Measurements from ENCODE around the gene DDX20.

Gene DDX20

DNA sequence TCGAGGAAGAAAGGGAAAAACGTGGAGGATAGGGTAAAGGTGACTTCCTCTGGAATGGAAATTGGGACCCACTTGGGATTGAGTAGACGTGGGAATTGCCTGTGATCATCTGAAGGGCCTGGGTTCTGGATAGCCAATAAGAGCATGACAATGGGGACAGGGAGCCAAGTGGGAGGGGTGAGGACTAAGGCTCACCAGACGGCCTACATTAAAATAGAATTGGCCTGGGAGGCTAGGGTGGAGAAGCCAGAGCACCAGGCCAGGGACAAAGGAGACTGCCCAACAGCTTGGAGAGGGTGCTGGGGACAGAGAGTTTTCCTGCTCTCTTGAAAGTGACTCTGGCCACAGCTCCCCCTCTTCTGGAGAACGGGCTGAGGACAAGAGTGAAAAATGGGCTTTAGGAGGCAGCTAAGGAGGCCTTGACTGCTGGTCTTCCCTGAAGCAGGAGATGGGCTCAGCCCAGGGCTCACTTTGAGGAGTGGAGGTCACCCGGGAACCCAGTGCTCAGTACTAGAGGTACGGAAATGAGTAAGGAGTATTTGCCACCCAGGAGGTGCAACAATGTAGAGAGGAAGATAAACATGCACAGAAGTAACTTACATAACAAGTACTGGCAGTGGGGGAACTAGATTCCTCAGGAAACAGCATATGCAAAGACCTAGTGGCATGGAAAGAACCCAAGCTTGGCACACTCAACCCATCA, 35.3 kb upstream of the DDX20 start:
- Histone ChIP-seq H4K8ac (ENCODE audit: low read depth, low read length) (no peak overlapping the region), H3K27ac (replicated peaks; ENCODE audit: low read length) (no peak overlapping the region), H3K4me2 (ENCODE audit: insufficient read depth, low read length, poor library complexity, severe bottlenecking) (no peak overlapping the region), H2BK15ac (ENCODE audit: low read length) (no peak overlapping the region), H3K4me1 (ENCODE audit: control insufficient read depth in 2 of 2, insufficient read depth in 1 of 2, low read depth in 1 of 2, low read length in 2 of 2) (peaks cover 5 to 10% of the 10 kb centered on the region in 2 donors), H4K91ac (ENCODE audit: low read depth, low read length, poor library complexity) (no peak overlapping the region), H3K18ac (ENCODE audit: low read length) (peak overlapping the region; percentile 9), H2AFZ (ENCODE audit: low read length) (no peak overlapping the region), H3K4me3 (ENCODE audit: low read length in 2 of 2) (no peak overlapping the region), H2AK5ac (ENCODE audit: low read depth, low read length) (no peak overlapping the region), H3K23ac (ENCODE audit: low read depth, low read length, poor library complexity) (no peak overlapping the region), H3K9me3 (replicated peaks in 1 of 2; ENCODE audit: control insufficient read depth in 2 of 2, insufficient read depth in 1 of 2, low read depth in 1 of 2, low read length in 2 of 2) (no peaks in the 10 kb centered on the region), H3K36me3 (replicated peaks in 1 of 2; ENCODE audit: control insufficient read depth in 2 of 2, insufficient read depth in 2 of 2, low read length in 2 of 2) (no peaks in the 10 kb centered on the region), H2BK120ac (ENCODE audit: low read depth, low read length) (no peak overlapping the region), H3K14ac (ENCODE audit: low read length) (no peak overlapping the region), H2BK5ac (ENCODE audit: low read length) (no peak overlapping the region), H3K79me1 (ENCODE audit: low read depth, low read length) (no peaks in the 10 kb centered on the region), H3K4ac (ENCODE audit: low read length) (no peak overlapping the region), H2BK12ac (ENCODE audit: low read length) (no peak overlapping the region), H3K9ac (ENCODE audit: low read depth, low read length, poor library complexity) (no peak overlapping the region), H3K27me3 (ENCODE audit: control insufficient read depth in 3 of 3, insufficient read depth in 3 of 3, low read depth in 1 of 3, low read length in 3 of 3) (no peaks in the 10 kb centered on the region)
- DNase-seq (ENCODE audit: low spot score), result no peak
- WGBS, 2 donors (ENCODE audit: extremely low coverage in 2 of 2, insufficient read length in 2 of 2, insufficient replicate concordance in 1 of 2), result no CpG with 5 or more reads among the region's 7 CpGs

GRCh38 chr1:111720977-111721786, 34.5 kb upstream of the DDX20 start:
- no peak overlapping the region for H2AK5ac ChIP-seq (ENCODE audit: low read depth, low read length)

DNA sequence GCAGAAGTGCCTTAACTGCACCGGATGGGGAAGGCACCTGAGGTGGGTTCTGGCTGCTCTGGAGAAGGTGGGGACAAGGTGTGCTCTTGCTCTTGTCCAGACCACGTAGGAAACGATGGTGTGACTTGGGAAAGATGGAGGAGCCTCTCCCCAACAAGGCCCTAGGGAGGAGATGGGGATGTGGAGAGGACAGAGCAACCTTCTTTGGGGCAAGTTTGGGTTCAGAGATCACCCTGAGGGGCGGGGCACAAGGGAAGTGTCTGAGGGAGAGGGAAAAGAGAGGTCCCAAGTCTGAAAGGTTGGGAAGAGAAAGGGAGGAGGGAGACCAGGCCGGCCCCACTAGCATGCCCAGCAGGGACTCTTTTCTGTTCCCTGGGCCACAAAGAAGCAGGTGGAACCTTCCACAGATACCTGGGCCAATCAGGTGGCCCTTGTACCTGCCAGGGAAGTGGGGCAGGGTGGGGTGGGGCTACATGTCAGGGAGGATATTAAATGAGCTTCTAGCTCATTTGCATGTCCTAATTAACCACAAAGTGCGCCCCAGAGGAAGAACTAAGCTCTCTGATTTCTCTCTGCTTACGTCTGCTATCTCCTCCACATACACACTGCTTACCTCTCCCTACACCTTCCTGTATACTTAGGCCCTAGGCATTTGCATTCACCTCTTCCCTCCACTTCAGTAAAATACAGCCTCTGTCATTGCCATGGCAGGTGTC, 32.5 kb upstream of the DDX20 start:
- no peak overlapping the region for H2BK5ac ChIP-seq (ENCODE audit: low read length)
- no peak overlapping the region for H3K4ac ChIP-seq (ENCODE audit: low read length)
- peak overlapping the region; percentile 10 for H2BK12ac ChIP-seq (ENCODE audit: low read length)
- no peak overlapping the region for H2AFZ ChIP-seq (ENCODE audit: low read length)
- H3K4me2 ChIP-seq (ENCODE audit: insufficient read depth, low read length, poor library complexity, severe bottlenecking), result no peak overlapping the region
- H3K9me3 ChIP-seq (replicated peaks in 1 of 2; ENCODE audit: control insufficient read depth in 2 of 2, insufficient read depth in 1 of 2, low read depth in 1 of 2, low read length in 2 of 2), result no peaks in the 10 kb centered on the region
- H3K4me1 ChIP-seq (ENCODE audit: control insufficient read depth in 2 of 2, insufficient read depth in 1 of 2, low read depth in 1 of 2, low read length in 2 of 2), result peaks cover 5 to 18% of the 10 kb centered on the region in 2 donors
- no peaks in the 10 kb centered on the region for H3K79me1 ChIP-seq (ENCODE audit: low read depth, low read length)
- no peak overlapping the region for H3K14ac ChIP-seq (ENCODE audit: low read length)
- H3K9ac ChIP-seq (ENCODE audit: low read depth, low read length, poor library complexity), result no peak overlapping the region
- no CpG with 5 or more reads among the region's 7 CpGs for WGBS, 2 donors (ENCODE audit: extremely low coverage in 2 of 2, insufficient read length in 2 of 2, insufficient replicate concordance in 1 of 2)
- no peak overlapping the region for H2AK5ac ChIP-seq (ENCODE audit: low read depth, low read length)
- no peak overlapping the region for H3K4me3 ChIP-seq (ENCODE audit: low read length in 2 of 2)
- no peak overlapping the region for H4K91ac ChIP-seq (ENCODE audit: low read depth, low read length, poor library complexity)
- H3K18ac ChIP-seq (ENCODE audit: low read length), result no peak overlapping the region
- no peak overlapping the region for H3K23ac ChIP-seq (ENCODE audit: low read depth, low read length, poor library complexity)
- no peak overlapping the region for H2BK15ac ChIP-seq (ENCODE audit: low read length)
- no peak for DNase-seq (ENCODE audit: low spot score)
- H3K27ac ChIP-seq (replicated peaks; ENCODE audit: low read length), result no peak overlapping the region
- H2BK120ac ChIP-seq (ENCODE audit: low read depth, low read length), result no peak overlapping the region
- no peaks in the 10 kb centered on the region for H3K27me3 ChIP-seq (ENCODE audit: control insufficient read depth in 3 of 3, insufficient read depth in 3 of 3, low read depth in 1 of 3, low read length in 3 of 3)
- H3K36me3 ChIP-seq (replicated peaks in 1 of 2; ENCODE audit: control insufficient read depth in 2 of 2, insufficient read depth in 2 of 2, low read length in 2 of 2), result peaks cover 0 to 11% of the 10 kb centered on the region in 2 donors
- no peak overlapping the region for H4K8ac ChIP-seq (ENCODE audit: low read depth, low read length)

More at GRCh38 chr1:111720977-111721786, 34.5 kb upstream of the DDX20 start:
- no peaks in the 10 kb centered on the region for H3K27me3 ChIP-seq (ENCODE audit: control insufficient read depth in 3 of 3, insufficient read depth in 3 of 3, low read depth in 1 of 3, low read length in 3 of 3)
- no peaks in the 10 kb centered on the region for H3K36me3 ChIP-seq (replicated peaks in 1 of 2; ENCODE audit: control insufficient read depth in 2 of 2, insufficient read depth in 2 of 2, low read length in 2 of 2)
- H3K23ac ChIP-seq (ENCODE audit: low read depth, low read length, poor library complexity), result no peak overlapping the region
- no peak overlapping the region for H3K4me2 ChIP-seq (ENCODE audit: insufficient read depth, low read length, poor library complexity, severe bottlenecking)
- H3K4ac ChIP-seq (ENCODE audit: low read length), result no peak overlapping the region
- H3K4me1 ChIP-seq (ENCODE audit: control insufficient read depth in 2 of 2, insufficient read depth in 1 of 2, low read depth in 1 of 2, low read length in 2 of 2), result peaks cover 5 to 15% of the 10 kb centered on the region in 2 donors
- no peak overlapping the region for H3K27ac ChIP-seq (replicated peaks; ENCODE audit: low read length)
- no peak overlapping the region for H2BK12ac ChIP-seq (ENCODE audit: low read length)
- H3K14ac ChIP-seq (ENCODE audit: low read length), result no peak overlapping the region
- no peaks in the 10 kb centered on the region for H3K9me3 ChIP-seq (replicated peaks in 1 of 2; ENCODE audit: control insufficient read depth in 2 of 2, insufficient read depth in 1 of 2, low read depth in 1 of 2, low read length in 2 of 2)
- H2BK120ac ChIP-seq (ENCODE audit: low read depth, low read length), result no peak overlapping the region
- no peak overlapping the region for H3K9ac ChIP-seq (ENCODE audit: low read depth, low read length, poor library complexity)
- no CpG with 5 or more reads among the region's 10 CpGs for WGBS, 2 donors (ENCODE audit: extremely low coverage in 2 of 2, insufficient read length in 2 of 2, insufficient replicate concordance in 1 of 2)
- no peak overlapping the region for H2BK5ac ChIP-seq (ENCODE audit: low read length)
- H3K79me1 ChIP-seq (ENCODE audit: low read depth, low read length), result no peaks in the 10 kb centered on the region
- no peak overlapping the region for H4K91ac ChIP-seq (ENCODE audit: low read depth, low read length, poor library complexity)
- H3K18ac ChIP-seq (ENCODE audit: low read length), result no peak overlapping the region
- no peak overlapping the region for H2AFZ ChIP-seq (ENCODE audit: low read length)
- H4K8ac ChIP-seq (ENCODE audit: low read depth, low read length), result no peak overlapping the region
- DNase-seq (ENCODE audit: low spot score), result no peak
- no peak overlapping the region for H2BK15ac ChIP-seq (ENCODE audit: low read length)
- no peak overlapping the region for H3K4me3 ChIP-seq (ENCODE audit: low read length in 2 of 2)

DNA sequence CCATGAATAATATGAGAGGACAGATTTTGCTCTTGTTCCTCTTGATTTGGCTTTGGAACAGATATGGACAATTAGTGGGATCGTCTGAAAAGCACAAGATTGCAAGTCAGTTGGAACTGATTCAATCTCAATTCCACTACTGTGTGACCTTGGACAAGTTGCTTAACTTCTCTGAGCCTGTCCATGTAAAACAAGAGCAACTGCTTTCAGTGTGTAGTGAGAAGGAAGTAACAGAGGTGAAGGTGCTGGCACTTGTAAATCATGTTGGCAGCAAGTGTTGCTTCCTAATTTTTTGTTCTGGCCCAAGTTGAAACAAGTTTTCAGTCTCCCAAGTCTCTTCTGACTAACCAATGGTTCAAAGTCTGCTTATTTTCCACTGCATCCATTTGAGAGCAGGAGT, 31.8 kb upstream of the DDX20 start:
- H4K91ac ChIP-seq (ENCODE audit: low read depth, low read length, poor library complexity), result no peak overlapping the region
- H2BK120ac ChIP-seq (ENCODE audit: low read depth, low read length), result no peak overlapping the region
- no peak overlapping the region for H3K4me2 ChIP-seq (ENCODE audit: insufficient read depth, low read length, poor library complexity, severe bottlenecking)
- peaks cover 5 to 19% of the 10 kb centered on the region in 2 donors for H3K4me1 ChIP-seq (ENCODE audit: control insufficient read depth in 2 of 2, insufficient read depth in 1 of 2, low read depth in 1 of 2, low read length in 2 of 2)
- H2BK5ac ChIP-seq (ENCODE audit: low read length), result no peak overlapping the region
- no peak overlapping the region for H2AFZ ChIP-seq (ENCODE audit: low read length)
- H3K9me3 ChIP-seq (replicated peaks in 1 of 2; ENCODE audit: control insufficient read depth in 2 of 2, insufficient read depth in 1 of 2, low read depth in 1 of 2, low read length in 2 of 2), result no peaks in the 10 kb centered on the region
- H2AK5ac ChIP-seq (ENCODE audit: low read depth, low read length), result no peak overlapping the region
- no peak overlapping the region for H4K8ac ChIP-seq (ENCODE audit: low read depth, low read length)
- no peak overlapping the region for H3K23ac ChIP-seq (ENCODE audit: low read depth, low read length, poor library complexity)
- no peak overlapping the region for H3K27ac ChIP-seq (replicated peaks; ENCODE audit: low read length)
- no peak for DNase-seq (ENCODE audit: low spot score)
- no peaks in the 10 kb centered on the region for H3K27me3 ChIP-seq (ENCODE audit: control insufficient read depth in 3 of 3, insufficient read depth in 3 of 3, low read depth in 1 of 3, low read length in 3 of 3)
- WGBS, 2 donors (ENCODE audit: extremely low coverage in 2 of 2, insufficient read length in 2 of 2, insufficient replicate concordance in 1 of 2), result no CpG with 5 or more reads among the region's 1 CpG
- no peak overlapping the region for H2BK15ac ChIP-seq (ENCODE audit: low read length)
- H2BK12ac ChIP-seq (ENCODE audit: low read length), result no peak overlapping the region
- no peak overlapping the region for H3K4ac ChIP-seq (ENCODE audit: low read length)
- no peak overlapping the region for H3K9ac ChIP-seq (ENCODE audit: low read depth, low read length, poor library complexity)
- no peak overlapping the region for H3K18ac ChIP-seq (ENCODE audit: low read length)
- H3K4me3 ChIP-seq (ENCODE audit: low read length in 2 of 2), result no peak overlapping the region
- peaks cover 0 to 11% of the 10 kb centered on the region in 2 donors for H3K36me3 ChIP-seq (replicated peaks in 1 of 2; ENCODE audit: control insufficient read depth in 2 of 2, insufficient read depth in 2 of 2, low read length in 2 of 2)
- peaks cover 1% of the 10 kb centered on the region for H3K79me1 ChIP-seq (ENCODE audit: low read depth, low read length)
- H3K14ac ChIP-seq (ENCODE audit: low read length), result no peak overlapping the region

Measured in neuronal stem cell (in vitro differentiated cells).